K562 (cell line): ENCODE data around the gene HPDL. TPM values are rescaled to one million over a fixed set of nuclear protein-coding genes. Genes with fewer than 3 reads are reported as not detected.

ENCODE experiments used
- ATF3 ChIP-seq, 2 experiments: fragments of 450-650 bp in 1 of 2; sonication (generic) in 1 of 2; formaldehyde crosslinking in 1 of 2; IDR thresholded peaks in 1 of 2; conservative IDR thresholded peaks in 1 of 2; 2 replicates each; pipeline versions ENCODE4 v1.6.1 to v1.8.1; 2016 to 2023; ENCODE audit warnings: mild to moderate bottlenecking in 2 of 2, moderate library complexity in 2 of 2, inconsistent platforms in 1 of 2, missing genetic modification reagents in 1 of 2
- CBX2 ChIP-seq: fragments of 200-600 bp; sonication (generic); IDR thresholded peaks from one replicate; pipeline ENCODE4 v1.6.1; 2012; ENCODE audit warnings: mild to moderate bottlenecking, low read length, inconsistent platforms; ENCODE audit not compliant: insufficient read depth, poor library complexity, severe bottlenecking
- CHD1 ChIP-seq: fragments of 200-600 bp; sonication (generic); IDR thresholded peaks from one replicate; pipeline ENCODE4 v1.6.1; 2012; ENCODE audit warnings: mild to moderate bottlenecking, moderate library complexity, low read length, inconsistent platforms
- CTCFL ChIP-seq: IDR thresholded peaks from 2 replicates; pipeline ENCODE4 v1.6.1; 2011; ENCODE audit warnings: borderline replicate concordance, low read depth, mild to moderate bottlenecking, moderate library complexity, low read length; ENCODE audit not compliant: insufficient read depth, poor library complexity, severe bottlenecking
- E2F4 ChIP-seq: sonication (generic); formaldehyde crosslinking; IDR thresholded peaks from 2 replicates; pipeline ENCODE4 v1.8.0; 2022; ENCODE audit warnings: mild to moderate bottlenecking, low read depth, missing genetic modification reagents
- EP300 ChIP-seq: IDR thresholded peaks from 2 replicates; pipeline ENCODE4 v1.6.1; 2012; ENCODE audit warnings: low read length, improper control_type of control experiment
- FOS ChIP-seq: IDR thresholded peaks from 3 replicates; pipeline ENCODE4 v1.6.1; 2011; ENCODE audit not compliant: insufficient read length; ENCODE audit errors: extremely low read depth
- PRDM10 ChIP-seq: fragments of 450-650 bp; IDR thresholded peaks from 2 replicates; pipeline ENCODE4 v1.6.1; 2018; ENCODE audit not compliant: partially characterized antibody
- SLC30A9 ChIP-seq: fragments of 250-450 bp; sonication (Bioruptor Pico); IDR thresholded peaks from 2 replicates; pipeline ENCODE4 v1.8.0; 2022; ENCODE audit warnings: mild to moderate bottlenecking, moderate library complexity
- USF1 ChIP-seq: sonication (generic); formaldehyde crosslinking; IDR thresholded peaks from 2 replicates; pipeline ENCODE4 v1.9.0; 2022; ENCODE audit warnings: mild to moderate bottlenecking, missing genetic modification reagents
- ZFPM2 ChIP-seq: fragments of 250-450 bp; sonication (Bioruptor Pico); IDR thresholded peaks from 2 replicates; pipeline ENCODE4 v1.5.1; 2022; ENCODE audit warnings: mild to moderate bottlenecking
- ZNF174 ChIP-seq: fragments of 250-450 bp; sonication (Bioruptor Pico); IDR thresholded peaks from 2 replicates; pipeline ENCODE4 v1.4.0; 2020; ENCODE audit warnings: mild to moderate bottlenecking
- ZNF23 ChIP-seq: fragments of 250-450 bp; sonication (Bioruptor Pico); IDR thresholded peaks from 2 replicates; pipeline ENCODE4 v1.4.0; 2020; ENCODE audit warnings: mild to moderate bottlenecking
- ZNF398 ChIP-seq: fragments of 250-450 bp; sonication (Bioruptor Pico); IDR thresholded peaks from 2 replicates; pipeline ENCODE4 v1.8.0; 2021; ENCODE audit warnings: moderate library complexity, mild to moderate bottlenecking, inconsistent platforms
- polyA plus RNA-seq, 8 experiments: library from polyadenylated mRNA; depleted of rRNA in 4 of 8; stranded (reverse) in 5 of 8; unstranded in 3 of 8; fragments of >200 nt; fragmentation: Nextera tagmentation in 2 of 8; fragmentation: Illumina TruSeq in 1 of 8; extraction: Ambion mirVana in 2 of 8; extraction: Trizol in 1 of 8; gene quantifications; 2 replicates each; pipeline versions ENCODE4 v1.2.1 to v1.2.3, GENCODE V29; 2011 to 2014; ENCODE audit warnings: inconsistent platforms in 1 of 8, missing spikeins in 1 of 8
- total RNA-seq, 7 experiments: library from RNA; depleted of rRNA in 6 of 7; stranded (reverse); fragments of >200 nt in 6 of 7; fragmentation: Illumina TruSeq in 2 of 7; extraction: Trizol in 2 of 7; gene quantifications; 2 replicates each; pipeline versions ENCODE4 v1.2.1 to v1.2.3, GENCODE V29; 2011 to 2021; ENCODE audit warnings: low replicate concordance in 1 of 7

HPDL gene
- total and polyA plus RNA-seq, 9 of the 15 experiments (the other 6 are each of a cell fraction or from before 2014, with no cell fraction given), result not detected

- TF ChIP-seq PRDM10 (no peak), ZNF398 (CRISPR knock-in tag) (no peak), USF1 (CRISPR knock-in tag) (no peak; the same call in 1 of the 2 replicates), ZFPM2 (CRISPR knock-in tag) (no peak), ZNF174 (no peak), FOS (no peak), CHD1 (peak; percentile 21), CBX2 (no peak), SLC30A9 (no peak), ATF3 (IDR thresholded peaks at IDR 0.05) (peak; percentile 59), ATF3 (CRISPR knock-in tag; conservative IDR thresholded peaks at IDR 0.05) (peak; percentile 88), EP300 (peak; percentile 31; the same call in 1 of the 2 replicates), CTCFL (peak; percentile 75), ZNF23 (CRISPR knock-in tag) (no peak), E2F4 (CRISPR knock-in tag) (0 out of 2 replicates have a peak, but pooled peaks have one; percentile 50)
These were observed 23.0 kb upstream of the HPDL start (continued) for GRCh38 chr1:45303520-45304310.
